ENCODE data around the gene LIMK1.

LIMK1 gene

DNA sequence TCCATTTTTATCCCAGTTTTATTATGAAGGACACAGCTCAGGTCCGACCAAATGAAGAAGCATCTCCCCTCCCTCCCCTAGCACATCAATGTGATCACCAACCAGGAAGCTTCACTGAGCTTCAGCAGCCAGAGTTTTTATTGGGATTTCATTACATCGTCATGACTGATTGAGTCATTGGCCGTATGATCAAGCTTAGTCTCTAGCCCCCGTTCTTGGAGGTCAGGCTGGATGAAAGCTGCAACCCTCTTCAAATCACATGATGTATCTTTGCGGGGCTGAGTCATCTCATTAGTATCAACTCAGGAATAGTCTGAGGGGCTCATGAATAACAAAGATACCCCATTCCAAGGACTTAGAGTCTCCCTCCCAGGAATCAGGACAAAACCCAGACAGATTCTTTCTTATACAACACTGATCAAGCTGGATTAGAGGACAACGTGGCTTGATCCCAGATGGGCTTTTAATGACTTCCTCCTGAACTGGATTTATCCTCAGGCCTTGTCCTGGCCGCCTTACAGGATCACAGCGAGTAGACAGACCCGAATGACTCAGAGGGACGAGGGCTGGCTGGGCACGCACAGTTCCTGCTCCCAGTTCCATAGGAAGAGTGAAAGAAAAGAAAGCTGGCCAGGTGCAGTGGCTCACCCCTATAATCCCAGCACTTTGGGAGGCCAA is 14.5 kb downstream of the LIMK1 start:
- no peak overlapping the region for H3K4me3 ChIP-seq (ENCODE audit: low read depth, low read length)
- no peak for TF ChIP-seq POLR2A (IDR thresholded peaks at IDR 0.05; ENCODE audit: extremely low read depth, insufficient read length)
- no peak for DNase-seq (ENCODE audit: low read depth)

DNA sequence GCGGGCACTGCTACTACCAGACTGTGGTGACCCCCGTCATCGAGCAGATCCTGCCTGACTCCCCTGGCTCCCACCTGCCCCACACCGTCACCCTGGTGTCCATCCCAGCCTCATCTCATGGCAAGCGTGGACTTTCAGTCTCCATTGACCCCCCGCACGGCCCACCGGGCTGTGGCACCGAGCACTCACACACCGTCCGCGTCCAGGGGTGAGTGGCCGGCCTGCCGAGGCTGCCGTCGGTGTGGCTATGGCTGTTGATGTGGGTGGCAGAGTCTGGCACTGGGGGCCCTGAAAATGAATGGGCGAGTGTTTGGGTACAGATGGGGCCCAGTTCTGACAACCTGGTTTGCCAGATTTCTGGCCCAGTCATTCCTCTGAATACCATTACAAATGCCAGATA is 15.4 kb downstream of the LIMK1 start:
- H3K4me3 ChIP-seq (ENCODE audit: low read depth, low read length), result no peak overlapping the region
- DNase-seq (ENCODE audit: low read depth), result no peak
- TF ChIP-seq MYC (IDR thresholded peaks at IDR 0.05; ENCODE audit: low read depth, low read length) (no peak), MAX (IDR thresholded peaks at IDR 0.05; ENCODE audit: low read depth, low read length) (no peak), POLR2A (IDR thresholded peaks at IDR 0.05; ENCODE audit: extremely low read depth, insufficient read length) (no peak)
- TF ChIP-seq, protein P1, sequence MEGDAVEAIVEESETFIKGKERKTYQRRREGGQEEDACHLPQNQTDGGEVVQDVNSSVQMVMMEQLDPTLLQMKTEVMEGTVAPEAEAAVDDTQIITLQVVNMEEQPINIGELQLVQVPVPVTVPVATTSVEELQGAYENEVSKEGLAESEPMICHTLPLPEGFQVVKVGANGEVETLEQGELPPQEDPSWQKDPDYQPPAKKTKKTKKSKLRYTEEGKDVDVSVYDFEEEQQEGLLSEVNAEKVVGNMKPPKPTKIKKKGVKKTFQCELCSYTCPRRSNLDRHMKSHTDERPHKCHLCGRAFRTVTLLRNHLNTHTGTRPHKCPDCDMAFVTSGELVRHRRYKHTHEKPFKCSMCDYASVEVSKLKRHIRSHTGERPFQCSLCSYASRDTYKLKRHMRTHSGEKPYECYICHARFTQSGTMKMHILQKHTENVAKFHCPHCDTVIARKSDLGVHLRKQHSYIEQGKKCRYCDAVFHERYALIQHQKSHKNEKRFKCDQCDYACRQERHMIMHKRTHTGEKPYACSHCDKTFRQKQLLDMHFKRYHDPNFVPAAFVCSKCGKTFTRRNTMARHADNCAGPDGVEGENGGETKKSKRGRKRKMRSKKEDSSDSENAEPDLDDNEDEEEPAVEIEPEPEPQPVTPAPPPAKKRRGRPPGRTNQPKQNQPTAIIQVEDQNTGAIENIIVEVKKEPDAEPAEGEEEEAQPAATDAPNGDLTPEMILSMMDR (IDR thresholded peaks at IDR 0.05; ENCODE audit: low read depth, low read length), result no peak

DNA sequence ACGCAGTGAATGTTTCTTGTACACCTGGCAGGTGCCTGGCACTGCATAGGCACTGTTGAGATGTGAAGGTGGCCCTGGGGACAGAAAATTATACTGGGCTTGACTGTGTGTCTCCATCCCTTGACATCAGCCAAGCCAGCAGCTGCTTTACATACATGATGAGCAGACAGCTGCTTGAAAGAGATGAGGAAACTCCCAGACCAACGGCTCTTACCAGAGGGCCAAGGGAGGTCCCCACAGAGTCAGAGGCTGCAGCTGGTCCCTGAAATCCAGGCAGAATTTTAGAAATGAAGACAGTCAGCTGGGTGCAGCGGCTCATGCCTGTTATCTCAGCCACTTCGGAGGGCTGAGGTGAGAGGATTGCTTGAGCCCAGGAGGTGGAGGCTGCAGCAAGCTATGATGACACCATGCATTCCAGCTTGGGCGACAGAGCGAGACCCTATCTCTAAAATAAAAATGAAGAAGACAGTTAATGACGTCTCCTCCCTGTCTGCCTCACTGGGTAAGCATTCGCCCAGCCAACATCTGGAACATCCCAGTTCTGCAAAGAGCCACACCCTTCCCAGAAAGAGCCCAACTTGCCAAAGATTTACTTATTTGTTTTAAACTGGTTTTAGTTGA is 17.6 kb downstream of the LIMK1 start:
- TF ChIP-seq, protein P1 (IDR thresholded peaks at IDR 0.05; ENCODE audit: low read depth, low read length), result no peak
- no peak for TF ChIP-seq MYC (IDR thresholded peaks at IDR 0.05; ENCODE audit: low read depth, low read length)
- TF ChIP-seq MAX (IDR thresholded peaks at IDR 0.05; ENCODE audit: low read depth, low read length), result no peak
- no peak for TF ChIP-seq POLR2A (IDR thresholded peaks at IDR 0.05; ENCODE audit: extremely low read depth, insufficient read length)
- no peak overlapping the region for H3K4me3 ChIP-seq (ENCODE audit: low read depth, low read length)
- DNase-seq (ENCODE audit: low read depth), result no peak

GRCh38 chr7:74103219-74103772 is 19.7 kb downstream of the LIMK1 start:
- H3K4me3 ChIP-seq (ENCODE audit: low read depth, low read length), result no peak overlapping the region
- TF ChIP-seq MAX (IDR thresholded peaks at IDR 0.05; ENCODE audit: low read depth, low read length), result no peak
- TF ChIP-seq POLR2A (IDR thresholded peaks at IDR 0.05; ENCODE audit: extremely low read depth, insufficient read length), result no peak
- no peak for TF ChIP-seq MYC (IDR thresholded peaks at IDR 0.05; ENCODE audit: low read depth, low read length)
- TF ChIP-seq, protein P1 (IDR thresholded peaks at IDR 0.05; ENCODE audit: low read depth, low read length), result no peak
- DNase-seq (ENCODE audit: low read depth), result no peak

- TF ChIP-seq POLR2A (IDR thresholded peaks at IDR 0.05; ENCODE audit: extremely low read depth, insufficient read length) (no peak), MAX (IDR thresholded peaks at IDR 0.05; ENCODE audit: low read depth, low read length) (no peak), MYC (IDR thresholded peaks at IDR 0.05; ENCODE audit: low read depth, low read length) (no peak)
- TF ChIP-seq, protein P1 (IDR thresholded peaks at IDR 0.05; ENCODE audit: low read depth, low read length), result no peak
- no peak overlapping the region for H3K4me3 ChIP-seq (ENCODE audit: low read depth, low read length)
- DNase-seq (ENCODE audit: low read depth), result no peak
Measured at GRCh38 chr7:74104702-74105101, 21.1 kb downstream of the LIMK1 start.

GRCh38 chr7:74105992-74106391 is 22.4 kb downstream of the LIMK1 start:
- TF ChIP-seq, protein P1 (IDR thresholded peaks at IDR 0.05; ENCODE audit: low read depth, low read length), result no peak
- no peak for TF ChIP-seq POLR2A (IDR thresholded peaks at IDR 0.05; ENCODE audit: extremely low read depth, insufficient read length)
- TF ChIP-seq MAX (IDR thresholded peaks at IDR 0.05; ENCODE audit: low read depth, low read length), result no peak
- TF ChIP-seq MYC (IDR thresholded peaks at IDR 0.05; ENCODE audit: low read depth, low read length), result no peak
- H3K4me3 ChIP-seq (ENCODE audit: low read depth, low read length), result no peak overlapping the region
- no peak for DNase-seq (ENCODE audit: low read depth)

Measured in NB4 (cell line).